Thymus (tissue), 14 donors: ENCODE results near the gene C19orf18. TPM values are rescaled to one million over a fixed set of nuclear protein-coding genes. Genes with fewer than 3 reads are reported as not detected.
"Not testable (repeated sequence)": the region's sequence is repeated elsewhere in the genome, so short reads cannot be mapped to it uniquely, and the experiment has no call there.

Source experiments
- DNase-seq, 9 donors: peaks; one replicate each; pipeline ENCODE4 v3.0.0-alpha.2; 2013; ENCODE audit warnings: low spot score in 9 of 9, low read depth in 6 of 9, missing footprints in 1 of 9
- H3K27ac ChIP-seq, 2 donors: one replicate each; pipeline ENCODE4 v1.5.1; 2013; ENCODE audit warnings: control low read depth in 1 of 2, low read depth in 1 of 2, low read length in 1 of 2, mild to moderate bottlenecking in 1 of 2, moderate library complexity in 1 of 2
- H3K27me3 ChIP-seq, 2 donors: one replicate each; pipeline ENCODE4 v1.5.1; 2013; ENCODE audit warnings: low read length in 1 of 2; ENCODE audit not compliant: control insufficient read depth in 2 of 2, insufficient read depth in 1 of 2
- H3K36me3 ChIP-seq, 2 donors: one replicate each; pipeline ENCODE4 v1.5.1; 2013; ENCODE audit warnings: low read length in 1 of 2, mild to moderate bottlenecking in 1 of 2, moderate library complexity in 1 of 2; ENCODE audit not compliant: control insufficient read depth in 2 of 2, insufficient read depth in 2 of 2
- H3K4me1 ChIP-seq, 2 donors: one replicate each; pipeline ENCODE4 v1.5.1; 2013; ENCODE audit warnings: low read length in 2 of 2; ENCODE audit not compliant: control insufficient read depth in 2 of 2, insufficient read depth in 2 of 2
- H3K4me3 ChIP-seq, 2 donors: one replicate each; pipeline ENCODE4 v1.5.1; 2013; ENCODE audit warnings: low read length in 2 of 2, control low read depth in 1 of 2, mild to moderate bottlenecking in 1 of 2
- H3K9me3 ChIP-seq, 2 donors: one replicate each; pipeline ENCODE4 v1.5.1; 2013; ENCODE audit warnings: low read length in 1 of 2, mild to moderate bottlenecking in 1 of 2; ENCODE audit not compliant: control insufficient read depth in 2 of 2, insufficient read depth in 1 of 2
- WGBS: extraction: QIAGEN DNeasy Blood & Tissue Kit; methylation state at CpG from one replicate; pipeline ENCODE4 v1.1.7; 2013; 5-methylcytosine and 5-hydroxymethylcytosine counted together
- long read RNA-seq, 10 donors: transcript quantifications; one replicate each; lab custom pipeline, GENCODE V29; 2026
- polyA plus RNA-seq: library from polyadenylated mRNA; stranded (reverse); fragments of 200-250 nt; gene quantifications from one replicate; pipeline ENCODE4 v1.2.3, GENCODE V29; 2013
- total RNA-seq: library from RNA; stranded (reverse); fragments of 120-200 nt; gene quantifications from one replicate; pipeline ENCODE4 v1.2.4, GENCODE V29; 2013
- donor health status: healthy.

C19orf18 gene
- total RNA-seq (0.47 TPM), polyA plus RNA-seq (7.7 TPM)
- long read RNA-seq, donor 1, result 0 reads
- long read RNA-seq, donor 2, result 0 reads
- long read RNA-seq, donor 3, result 0 reads
- long read RNA-seq, donor 4, result 0 reads
- long read RNA-seq, donor 5, result 0 reads
- long read RNA-seq, donor 6, result 0 reads
- long read RNA-seq, donor 7, result 0 reads
- long read RNA-seq, donor 8, result 0 reads
- long read RNA-seq, donor 9, result 0 reads
- long read RNA-seq, donor 10, result 0 reads

DNA sequence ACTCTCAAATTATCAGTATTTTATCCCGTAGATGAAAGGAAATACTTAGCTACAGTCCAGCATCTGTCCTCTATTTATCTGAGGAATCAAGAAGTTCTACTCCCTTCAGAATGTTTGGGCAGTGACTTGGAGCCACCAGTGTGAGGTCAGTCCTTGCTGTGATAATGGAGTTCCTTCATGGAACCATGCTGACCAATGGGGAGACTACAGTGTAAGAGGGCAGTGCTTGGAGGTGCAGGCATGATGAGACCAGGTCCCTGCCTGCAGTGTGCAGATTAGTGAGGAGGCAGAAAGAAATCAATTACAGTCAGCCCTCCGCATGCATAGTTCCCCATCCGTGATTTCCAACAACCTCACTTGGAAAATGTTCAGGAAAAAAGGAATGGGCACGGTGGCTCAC lies at the start of gene C19orf18:
Gene C19orf18 (minus strand): TSS at position 101 of the 400 bp plus-strand sequence. CDS start 102 bp downstream, outside the sequence.
- Histone ChIP-seq H3K4me3 (no peak within 1 kb of the TSS), H3K4me1 (no peaks in the 10 kb centered on the region), H3K27ac (no peak within 1 kb of the TSS), H3K9me3 (peaks cover 23 to 50% of the 10 kb centered on the region in 2 donors), H3K36me3 (peaks cover 6 to 7% of the 10 kb centered on the region in 2 donors), H3K27me3 (no peaks in the 10 kb centered on the region)
- DNase-seq, result no peak
- WGBS, result 98% methylated on average over 4 of the region's 4 CpGs

DNA sequence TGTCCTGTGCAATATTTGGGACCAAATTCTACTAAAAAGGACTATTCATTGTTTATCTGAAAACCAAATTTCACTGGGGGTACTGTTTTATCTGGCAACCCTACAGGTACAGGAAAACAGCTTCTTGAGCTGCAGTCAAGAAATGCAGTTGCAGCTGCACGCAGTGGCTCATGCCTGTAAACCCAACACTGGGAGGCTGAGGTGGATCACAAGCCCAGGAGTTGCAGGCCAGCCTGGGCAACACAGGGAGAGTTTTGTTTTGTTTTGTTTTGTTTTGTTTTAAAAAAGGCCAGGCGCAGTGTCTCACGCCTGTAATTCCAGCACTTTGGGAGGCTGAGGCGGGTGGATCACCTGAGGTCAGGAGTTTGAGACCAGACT lies 47.9 kb upstream of the C19orf18 start:
- no peaks in the 10 kb centered on the region for H3K36me3 ChIP-seq
- peak overlapping the region in 1 of 2 donors; percentile 31 for H3K27ac ChIP-seq
- H3K9me3 ChIP-seq, result peaks cover 5 to 46% of the 10 kb centered on the region in 2 donors
- H3K27me3 ChIP-seq, result no peaks in the 10 kb centered on the region
- WGBS, result 80% methylated on average over 4 of the region's 4 CpGs
- H3K4me3 ChIP-seq, result no peak overlapping the region
- DNase-seq, result no peak
- H3K4me1 ChIP-seq, result no peaks in the 10 kb centered on the region

DNA sequence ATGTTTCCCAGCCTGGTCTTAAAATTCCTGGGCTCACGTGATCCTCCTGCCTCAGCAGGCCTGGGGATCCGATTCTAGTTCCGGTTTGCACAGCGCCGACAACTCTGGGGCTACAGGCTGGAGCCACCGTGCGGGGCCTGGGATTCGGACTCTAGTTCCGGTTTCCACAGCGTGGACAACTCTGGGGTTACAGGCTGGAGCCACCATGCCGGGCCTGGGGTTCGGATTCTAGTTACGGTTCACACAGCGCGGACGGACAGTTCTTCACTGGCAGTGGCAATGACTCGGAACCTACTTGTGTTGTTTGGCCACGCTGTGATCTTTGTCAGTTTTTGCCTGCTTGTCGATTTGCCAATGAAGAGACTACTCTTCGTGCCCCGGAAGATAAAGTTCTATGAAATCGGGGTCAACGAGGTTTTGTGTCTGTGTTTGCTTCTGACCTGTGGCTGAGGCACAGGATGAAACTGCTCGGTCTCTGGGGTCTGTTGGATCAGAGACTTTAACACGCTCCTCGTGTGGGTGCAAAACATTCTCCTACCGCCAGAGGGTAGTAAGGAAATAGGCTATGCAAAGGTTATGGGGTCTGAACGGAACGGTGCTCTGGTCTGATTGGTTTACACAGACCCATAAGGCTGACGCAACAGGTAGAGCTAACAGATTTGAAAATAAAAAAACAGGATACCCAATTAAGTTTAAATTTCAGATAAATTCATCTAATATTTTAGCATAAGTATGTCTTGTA lies 47.4 kb upstream of the C19orf18 start:
- H3K4me1 ChIP-seq, result no peaks in the 10 kb centered on the region
- H3K27ac ChIP-seq, result no peak overlapping the region
- 58% methylated on average over 30 of the region's 30 CpGs for whole genome bisulfite sequencing
- DNase-seq, result peak in 4 of 9 donors; percentile 19 to 70 (median 34)
- H3K9me3 ChIP-seq, result peaks cover 5 to 46% of the 10 kb centered on the region in 2 donors
- no peaks in the 10 kb centered on the region for H3K27me3 ChIP-seq
- no peaks in the 10 kb centered on the region for H3K36me3 ChIP-seq
- H3K4me3 ChIP-seq, result no peak overlapping the region

DNA sequence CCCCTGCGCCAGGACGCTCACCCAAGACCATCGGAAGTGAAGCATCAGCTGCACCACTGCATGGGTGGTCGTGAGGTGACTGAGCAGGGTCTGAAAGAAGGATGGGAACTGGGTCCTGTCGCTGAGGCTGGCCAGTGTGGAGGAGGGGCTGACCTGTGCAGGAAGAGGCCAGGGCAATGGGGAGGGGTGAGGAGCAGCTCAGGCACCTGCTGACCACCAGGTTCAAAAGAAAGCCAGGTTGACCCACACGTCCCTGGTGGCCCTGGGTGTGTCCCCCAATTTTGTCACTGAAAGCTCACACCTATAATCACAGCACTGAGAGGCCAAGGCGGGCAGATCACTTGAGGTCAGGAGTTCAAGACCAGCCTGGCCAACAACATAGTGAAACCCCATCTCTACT lies 45.8 kb upstream of the C19orf18 start:
- Histone ChIP-seq H3K9me3 (peaks cover 5 to 42% of the 10 kb centered on the region in 2 donors), H3K27me3 (no peaks in the 10 kb centered on the region), H3K4me3 (no peak overlapping the region), H3K4me1 (no peaks in the 10 kb centered on the region), H3K27ac (no peak overlapping the region), H3K36me3 (no peaks in the 10 kb centered on the region)
- DNase-seq, result no peak
- WGBS, result 84% methylated on average over 7 of the region's 7 CpGs

DNA sequence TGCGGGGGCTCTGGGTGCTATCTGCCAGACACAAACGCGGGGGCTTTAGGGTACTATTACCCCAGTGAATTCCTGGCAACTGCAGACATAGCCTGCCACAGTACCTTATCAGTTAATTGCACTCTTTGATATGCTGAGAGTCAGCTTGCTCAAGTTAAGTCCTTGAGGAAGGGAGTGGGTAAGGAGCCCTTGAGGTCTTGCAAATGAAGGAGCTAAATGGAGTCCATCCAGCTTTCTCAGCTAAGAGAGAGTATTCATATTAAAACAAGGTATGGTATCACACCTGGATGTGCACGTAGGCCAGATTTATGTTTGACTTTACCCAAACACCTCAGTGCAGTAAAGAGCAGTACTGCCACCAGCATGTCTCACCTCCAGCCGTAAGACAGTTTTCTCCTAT lies 39.8 kb upstream of the C19orf18 start:
- 72% methylated on average over 5 of the region's 5 CpGs for WGBS
- peaks cover 0 to 3% of the 10 kb centered on the region in 2 donors for H3K4me1 ChIP-seq
- peaks cover 7 to 43% of the 10 kb centered on the region in 2 donors for H3K9me3 ChIP-seq

DNA sequence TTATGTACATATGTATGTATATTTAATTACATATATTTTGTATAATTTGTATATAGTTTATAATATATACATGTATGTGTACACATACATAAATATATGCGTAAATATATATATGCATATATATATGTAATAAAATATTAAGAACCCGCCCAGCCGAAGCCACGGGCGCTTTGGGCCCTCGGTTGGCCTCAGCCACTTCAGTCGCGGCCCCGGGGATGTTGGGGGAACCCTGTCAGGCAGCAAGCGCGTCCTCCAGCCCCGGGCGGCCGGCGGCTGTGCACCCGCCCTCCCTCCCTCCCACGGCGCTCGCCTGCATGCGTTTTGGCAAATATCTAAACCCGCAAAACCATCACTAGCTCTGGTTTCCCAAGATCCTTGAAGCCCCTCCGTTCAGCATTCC lies 36.2 kb upstream of the C19orf18 start:
- H3K9me3 ChIP-seq, result peaks cover 12 to 46% of the 10 kb centered on the region in 2 donors
- no peak overlapping the region for H3K27ac ChIP-seq
- DNase-seq, result no peak
- peaks cover 6 to 10% of the 10 kb centered on the region in 2 donors for H3K36me3 ChIP-seq
- 65% methylated on average over 22 of the region's 22 CpGs for WGBS
- peaks cover 0 to 3% of the 10 kb centered on the region in 2 donors for H3K4me1 ChIP-seq
- peak overlapping the region in 1 of 2 donors; percentile 62 for H3K4me3 ChIP-seq
- peaks cover 0 to 10% of the 10 kb centered on the region in 2 donors for H3K27me3 ChIP-seq

More for the DNA sequence above, 39.8 kb upstream of the C19orf18 start:
- Histone ChIP-seq H3K4me3 (no peak overlapping the region), H3K27me3 (peaks cover 0 to 10% of the 10 kb centered on the region in 2 donors), H3K36me3 (no peaks in the 10 kb centered on the region), H3K27ac (no peak overlapping the region)
- no peak for DNase-seq

DNA sequence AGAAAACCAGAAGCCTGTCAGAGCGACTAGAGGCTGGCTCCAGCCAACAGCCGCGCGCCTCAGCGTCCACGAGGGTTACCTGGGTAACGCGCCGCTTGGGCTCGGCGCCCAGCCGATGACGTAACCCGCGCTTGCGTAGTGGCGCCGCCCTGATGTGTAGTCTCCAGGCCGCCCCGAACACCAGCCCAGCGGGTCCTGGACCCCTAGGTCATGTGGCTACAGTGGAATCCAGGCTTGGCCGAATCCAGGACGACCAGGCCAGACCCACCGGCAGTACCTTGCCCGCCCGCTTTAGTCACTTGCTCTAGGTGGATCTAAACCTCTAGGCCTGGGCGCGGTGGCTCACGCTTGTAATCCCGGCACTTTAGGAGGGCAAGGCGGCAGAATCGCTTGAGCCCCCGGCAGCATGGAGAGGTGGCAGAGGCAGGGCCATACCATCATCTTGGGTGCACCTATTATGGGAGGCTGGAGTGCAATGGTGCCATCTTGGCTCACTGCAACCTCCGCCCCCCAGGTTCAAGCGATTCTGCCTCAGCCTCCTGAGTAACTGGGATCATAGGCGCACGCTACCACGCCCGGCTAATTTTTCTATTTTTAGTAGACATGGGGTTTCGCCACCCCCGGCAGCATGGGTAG lies 35.5 kb upstream of the C19orf18 start:
- Histone ChIP-seq H3K4me3 (peak overlapping the region; percentile 49 to 62), H3K27ac (peak overlapping the region; percentile 62 to 77), H3K27me3 (peaks cover 0 to 10% of the 10 kb centered on the region in 2 donors), H3K4me1 (peaks cover 0 to 3% of the 10 kb centered on the region in 2 donors), H3K36me3 (peaks cover 12% of the 10 kb centered on the region in 2 donors), H3K9me3 (peaks cover 13 to 47% of the 10 kb centered on the region in 2 donors)
- 6% methylated on average over 41 of the region's 41 CpGs for WGBS
- DNase-seq, result peak in 6 of 9 donors; percentile 39 to 81 (median 57)

DNA sequence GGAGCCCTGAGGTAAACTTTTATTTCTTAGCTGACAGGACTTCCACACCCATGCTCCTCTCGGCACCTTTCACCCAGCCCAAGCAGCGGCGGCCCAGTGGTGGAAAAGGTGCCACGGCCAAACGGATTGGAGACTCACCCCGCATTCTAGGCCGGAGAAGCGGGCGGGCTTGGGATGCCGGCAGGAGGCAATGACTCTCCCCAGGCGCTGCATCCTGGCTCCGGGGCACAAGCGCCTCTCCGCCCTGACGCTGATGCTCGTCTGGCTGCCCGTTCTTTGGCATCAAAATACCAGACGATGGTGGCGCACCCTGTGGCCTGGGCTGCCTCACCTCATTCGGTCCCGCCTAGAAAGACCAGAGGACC lies 34.9 kb upstream of the C19orf18 start:
- Histone ChIP-seq H3K27ac (peak overlapping the region; percentile 25 to 37), H3K4me1 (peaks cover 0 to 3% of the 10 kb centered on the region in 2 donors), H3K27me3 (peaks cover 0 to 10% of the 10 kb centered on the region in 2 donors), H3K4me3 (peak overlapping the region; percentile 49 to 62), H3K9me3 (peaks cover 16 to 49% of the 10 kb centered on the region in 2 donors), H3K36me3 (peaks cover 16% of the 10 kb centered on the region in 2 donors)
- WGBS, result 6% methylated on average over 21 of the region's 21 CpGs
- no peak for DNase-seq

DNA sequence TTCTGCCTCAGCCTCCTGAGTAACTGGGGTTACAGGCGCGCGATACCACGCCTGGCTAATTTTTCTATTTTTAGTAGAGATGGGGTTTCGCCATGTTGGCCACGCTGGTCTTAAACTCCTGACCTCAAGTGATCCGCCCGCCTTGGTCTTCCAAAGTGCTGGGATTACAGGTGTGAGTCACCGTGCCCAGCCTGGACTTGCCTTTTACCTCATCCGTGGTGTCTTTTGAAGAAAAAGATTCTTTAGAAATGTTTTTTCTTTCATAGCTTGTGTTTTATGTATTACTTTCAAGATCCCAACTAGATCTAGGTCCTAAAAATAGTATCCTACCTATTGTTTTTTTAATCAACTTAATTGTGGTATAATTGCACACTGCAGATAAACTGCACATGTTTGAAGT lies 34.5 kb upstream of the C19orf18 start:
- H3K4me3 ChIP-seq, H3K27me3 ChIP-seq, DNase-seq, H3K27ac ChIP-seq, H3K4me1 ChIP-seq: not testable (repeated sequence)
- peaks cover 18 to 53% of the 10 kb centered on the region in 2 donors for H3K9me3 ChIP-seq
- peaks cover 19 to 20% of the 10 kb centered on the region in 2 donors for H3K36me3 ChIP-seq
- 60% methylated on average over 10 of the region's 10 CpGs for WGBS
